Measurements from ENCODE around the gene DMBT1. TPM values are rescaled to one million over a fixed set of nuclear protein-coding genes. Genes with fewer than 3 reads are reported as not detected.

The DMBT1 gene
- total RNA-seq, 1 donor from 2014 or later: not detected

DNA sequence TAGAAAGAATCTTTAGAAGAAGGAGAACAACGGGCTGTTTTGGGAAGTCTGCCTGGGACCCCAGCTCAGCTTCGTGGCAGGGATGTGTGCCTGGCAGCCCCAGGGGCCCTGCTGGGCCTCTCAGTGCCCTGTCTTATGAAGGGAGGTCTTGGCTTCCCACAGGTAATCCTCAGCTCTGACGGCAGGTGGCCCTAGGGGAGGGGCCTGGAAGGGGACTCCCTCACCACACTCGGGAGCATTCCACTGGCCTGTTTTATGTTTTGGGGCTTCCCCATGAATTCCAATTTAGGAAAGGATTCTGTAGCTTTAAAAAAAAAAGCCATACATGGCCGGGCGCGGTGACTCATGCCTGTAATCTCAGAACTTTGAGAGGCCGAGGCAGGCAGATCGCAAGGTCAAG is 3.0 kb upstream of the DMBT1 start:
- no peaks in the 10 kb centered on the region for H3K4me1 ChIP-seq (ENCODE audit: control insufficient read depth in 3 of 3, insufficient read depth in 3 of 3, low read length in 3 of 3)
- no peaks in the 10 kb centered on the region for H3K36me3 ChIP-seq (ENCODE audit: control insufficient read depth in 3 of 3, insufficient read depth in 3 of 3, low read length in 3 of 3)
- H3K27me3 ChIP-seq (ENCODE audit: control insufficient read depth in 3 of 3, insufficient read depth in 3 of 3, low read length in 3 of 3): peaks cover 7 to 28% (median 21%) of the 10 kb centered on the region in 3 donors
- no peaks in the 10 kb centered on the region for H3K9me3 ChIP-seq (ENCODE audit: control insufficient read depth in 3 of 3, low read length in 3 of 3)
- no peak overlapping the region for H3K9ac ChIP-seq (ENCODE audit: low read depth in 1 of 3, low read length in 3 of 3)
- no peak overlapping the region for H3K27ac ChIP-seq (ENCODE audit: low read depth, low read length)
- H3K4me3 ChIP-seq (ENCODE audit: low read length in 3 of 3): no peak overlapping the region

- Histone ChIP-seq H3K36me3 (ENCODE audit: control insufficient read depth in 3 of 3, insufficient read depth in 3 of 3, low read length in 3 of 3) (no peaks in the 10 kb centered on the region), H3K27me3 (ENCODE audit: control insufficient read depth in 3 of 3, insufficient read depth in 3 of 3, low read length in 3 of 3) (peaks cover 14 to 29% (median 21%) of the 10 kb centered on the region in 3 donors), H3K27ac (ENCODE audit: low read depth, low read length) (no peak overlapping the region), H3K9me3 (ENCODE audit: control insufficient read depth in 3 of 3, low read length in 3 of 3) (no peaks in the 10 kb centered on the region), H3K4me3 (ENCODE audit: low read length in 3 of 3) (no peak overlapping the region), H3K9ac (ENCODE audit: low read depth in 1 of 3, low read length in 3 of 3) (no peak overlapping the region), H3K4me1 (ENCODE audit: control insufficient read depth in 3 of 3, insufficient read depth in 3 of 3, low read length in 3 of 3) (no peaks in the 10 kb centered on the region)
These were observed 2.1 kb upstream of the DMBT1 start for GRCh38 chr10:122558452-122558851.

DNA sequence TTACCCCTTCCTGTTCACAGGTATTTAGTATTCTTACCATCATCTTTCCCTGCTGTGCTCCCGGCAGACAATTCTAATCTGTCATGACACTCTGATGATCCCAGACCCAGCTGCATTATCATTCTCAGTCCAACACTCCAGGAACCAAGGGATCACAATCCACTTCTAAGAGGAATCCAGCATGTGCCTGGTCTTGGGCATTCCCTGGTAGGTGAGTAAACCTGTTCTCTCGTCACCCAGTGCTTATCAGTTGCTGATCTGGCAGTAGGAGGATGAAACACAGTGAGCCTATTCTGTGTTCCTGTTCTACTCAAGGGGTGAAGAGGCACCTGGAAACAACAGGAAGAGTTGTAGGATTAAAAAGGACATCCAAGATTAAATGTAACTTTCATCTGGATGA is 1.3 kb upstream of the DMBT1 start:
- H3K27me3 ChIP-seq (ENCODE audit: control insufficient read depth in 3 of 3, insufficient read depth in 3 of 3, low read length in 3 of 3): peaks cover 18 to 34% (median 26%) of the 10 kb centered on the region in 3 donors

DNA sequence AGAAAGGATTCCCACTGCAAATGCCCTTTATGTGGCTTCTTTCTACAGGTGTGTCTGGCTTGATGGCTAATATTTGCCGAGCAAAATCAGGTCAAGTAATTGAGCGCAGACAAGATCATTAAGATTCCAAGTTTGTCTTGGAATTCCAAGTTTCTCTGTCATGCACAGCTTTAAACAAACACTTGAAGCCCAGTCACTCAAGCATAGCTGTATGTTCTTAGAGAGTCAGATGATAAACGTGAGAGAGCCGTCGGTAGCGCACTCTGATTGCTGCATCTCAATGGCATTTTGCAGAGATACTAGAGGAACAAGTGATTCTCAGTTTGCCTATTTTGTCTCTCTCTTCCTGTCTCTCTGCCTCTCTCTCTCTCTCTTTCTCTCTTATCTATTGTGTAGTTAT is 658 bp downstream of the DMBT1 start:
- Histone ChIP-seq H3K9ac (ENCODE audit: low read depth in 1 of 3, low read length in 3 of 3) (no peak overlapping the region), H3K4me1 (ENCODE audit: control insufficient read depth in 3 of 3, insufficient read depth in 3 of 3, low read length in 3 of 3) (peaks cover 3 to 6% (median 6%) of the 10 kb centered on the region in 3 donors), H3K4me3 (ENCODE audit: low read length in 3 of 3) (no peak overlapping the region), H3K36me3 (ENCODE audit: control insufficient read depth in 3 of 3, insufficient read depth in 3 of 3, low read length in 3 of 3) (no peaks in the 10 kb centered on the region), H3K27me3 (ENCODE audit: control insufficient read depth in 3 of 3, insufficient read depth in 3 of 3, low read length in 3 of 3) (peaks cover 18 to 33% (median 29%) of the 10 kb centered on the region in 3 donors), H3K27ac (ENCODE audit: low read depth, low read length) (no peak overlapping the region), H3K9me3 (ENCODE audit: control insufficient read depth in 3 of 3, low read length in 3 of 3) (no peaks in the 10 kb centered on the region)

More for the DNA sequence above, 1.3 kb upstream of the DMBT1 start:
- Histone ChIP-seq H3K4me3 (ENCODE audit: low read length in 3 of 3) (no peak overlapping the region), H3K27ac (ENCODE audit: low read depth, low read length) (no peak overlapping the region), H3K36me3 (ENCODE audit: control insufficient read depth in 3 of 3, insufficient read depth in 3 of 3, low read length in 3 of 3) (no peaks in the 10 kb centered on the region), H3K9ac (ENCODE audit: low read depth in 1 of 3, low read length in 3 of 3) (no peak overlapping the region), H3K4me1 (ENCODE audit: control insufficient read depth in 3 of 3, insufficient read depth in 3 of 3, low read length in 3 of 3) (no peaks in the 10 kb centered on the region), H3K9me3 (ENCODE audit: control insufficient read depth in 3 of 3, low read length in 3 of 3) (no peaks in the 10 kb centered on the region)

GRCh38 chr10:122561792-122562191 is 1.2 kb downstream of the DMBT1 start:
- Histone ChIP-seq H3K27ac (ENCODE audit: low read depth, low read length) (no peak overlapping the region), H3K27me3 (ENCODE audit: control insufficient read depth in 3 of 3, insufficient read depth in 3 of 3, low read length in 3 of 3) (peaks cover 13 to 28% (median 25%) of the 10 kb centered on the region in 3 donors), H3K9ac (ENCODE audit: low read depth in 1 of 3, low read length in 3 of 3) (no peak overlapping the region), H3K36me3 (ENCODE audit: control insufficient read depth in 3 of 3, insufficient read depth in 3 of 3, low read length in 3 of 3) (no peaks in the 10 kb centered on the region), H3K4me1 (ENCODE audit: control insufficient read depth in 3 of 3, insufficient read depth in 3 of 3, low read length in 3 of 3) (peaks cover 3 to 6% (median 6%) of the 10 kb centered on the region in 3 donors), H3K4me3 (ENCODE audit: low read length in 3 of 3) (no peak overlapping the region), H3K9me3 (ENCODE audit: control insufficient read depth in 3 of 3, low read length in 3 of 3) (no peaks in the 10 kb centered on the region)

DNA sequence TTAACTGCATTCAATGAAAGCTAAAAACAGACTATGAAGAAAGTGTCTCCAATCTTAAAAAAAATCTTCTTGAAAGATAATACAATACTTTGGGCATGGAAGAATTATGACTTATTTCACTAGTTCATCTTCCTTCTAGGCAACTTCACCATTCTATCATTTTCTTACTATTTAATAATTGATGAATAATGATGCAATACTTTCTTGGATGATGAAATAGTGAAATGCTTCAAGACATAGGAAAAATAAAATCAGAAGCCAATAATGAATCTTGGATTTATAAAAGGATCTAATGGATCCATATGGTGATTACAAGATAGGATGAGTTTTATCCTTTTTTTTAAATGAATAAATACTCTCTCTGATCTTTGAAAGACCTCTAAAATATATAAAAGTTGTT is 4.4 kb downstream of the DMBT1 start:
- H3K9ac ChIP-seq (ENCODE audit: low read depth in 1 of 3, low read length in 3 of 3): no peak overlapping the region
- no peak overlapping the region for H3K27ac ChIP-seq (ENCODE audit: low read depth, low read length)
- peaks cover 3 to 6% (median 6%) of the 10 kb centered on the region in 3 donors for H3K4me1 ChIP-seq (ENCODE audit: control insufficient read depth in 3 of 3, insufficient read depth in 3 of 3, low read length in 3 of 3)
- H3K9me3 ChIP-seq (ENCODE audit: control insufficient read depth in 3 of 3, low read length in 3 of 3): no peaks in the 10 kb centered on the region
- no peaks in the 10 kb centered on the region for H3K36me3 ChIP-seq (ENCODE audit: control insufficient read depth in 3 of 3, insufficient read depth in 3 of 3, low read length in 3 of 3)
- peaks cover 8 to 13% (median 12%) of the 10 kb centered on the region in 3 donors for H3K27me3 ChIP-seq (ENCODE audit: control insufficient read depth in 3 of 3, insufficient read depth in 3 of 3, low read length in 3 of 3)
- H3K4me3 ChIP-seq (ENCODE audit: low read length in 3 of 3): no peak overlapping the region

- Histone ChIP-seq H3K36me3 (ENCODE audit: control insufficient read depth in 3 of 3, insufficient read depth in 3 of 3, low read length in 3 of 3) (no peaks in the 10 kb centered on the region), H3K4me1 (ENCODE audit: control insufficient read depth in 3 of 3, insufficient read depth in 3 of 3, low read length in 3 of 3) (peaks cover 3 to 6% (median 6%) of the 10 kb centered on the region in 3 donors), H3K4me3 (ENCODE audit: low read length in 3 of 3) (peak overlapping the region; percentile 49 to 72 (median 61)), H3K9ac (ENCODE audit: low read depth in 1 of 3, low read length in 3 of 3) (peak overlapping the region; percentile 40 to 72 (median 41)), H3K27me3 (ENCODE audit: control insufficient read depth in 3 of 3, insufficient read depth in 3 of 3, low read length in 3 of 3) (peaks cover 8 to 14% (median 13%) of the 10 kb centered on the region in 3 donors), H3K27ac (ENCODE audit: low read depth, low read length) (no peak overlapping the region), H3K9me3 (ENCODE audit: control insufficient read depth in 3 of 3, low read length in 3 of 3) (no peaks in the 10 kb centered on the region)
These were observed 5.2 kb downstream of the DMBT1 start for GRCh38 chr10:122565766-122566206.

DNA sequence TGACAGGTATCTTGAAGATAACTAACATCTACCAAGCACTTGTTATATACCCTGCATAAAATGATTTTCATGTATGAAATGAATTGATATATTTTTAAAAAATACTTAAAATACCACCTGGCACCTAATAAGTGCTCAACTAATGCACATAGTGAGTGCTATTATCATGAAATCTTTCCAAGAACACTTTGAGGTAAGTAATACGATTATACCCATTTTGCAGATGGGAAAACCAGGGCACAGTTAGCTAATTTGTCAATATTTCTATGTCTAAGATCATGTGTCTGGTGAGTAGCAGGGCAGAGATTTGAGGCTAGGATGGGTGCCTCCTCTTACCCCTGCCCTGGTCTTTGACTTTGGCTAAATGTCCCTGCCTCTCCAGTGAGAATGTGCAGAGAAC is 6.1 kb downstream of the DMBT1 start:
- H3K4me1 ChIP-seq (ENCODE audit: control insufficient read depth in 3 of 3, insufficient read depth in 3 of 3, low read length in 3 of 3): peaks cover 3 to 6% (median 6%) of the 10 kb centered on the region in 3 donors
- H3K9me3 ChIP-seq (ENCODE audit: control insufficient read depth in 3 of 3, low read length in 3 of 3): no peaks in the 10 kb centered on the region
- H3K9ac ChIP-seq (ENCODE audit: low read depth in 1 of 3, low read length in 3 of 3): no peak overlapping the region
- H3K4me3 ChIP-seq (ENCODE audit: low read length in 3 of 3): no peak overlapping the region
- H3K36me3 ChIP-seq (ENCODE audit: control insufficient read depth in 3 of 3, insufficient read depth in 3 of 3, low read length in 3 of 3): no peaks in the 10 kb centered on the region
- no peak overlapping the region for H3K27ac ChIP-seq (ENCODE audit: low read depth, low read length)
- peaks cover 8 to 14% (median 13%) of the 10 kb centered on the region in 3 donors for H3K27me3 ChIP-seq (ENCODE audit: control insufficient read depth in 3 of 3, insufficient read depth in 3 of 3, low read length in 3 of 3)

DNA sequence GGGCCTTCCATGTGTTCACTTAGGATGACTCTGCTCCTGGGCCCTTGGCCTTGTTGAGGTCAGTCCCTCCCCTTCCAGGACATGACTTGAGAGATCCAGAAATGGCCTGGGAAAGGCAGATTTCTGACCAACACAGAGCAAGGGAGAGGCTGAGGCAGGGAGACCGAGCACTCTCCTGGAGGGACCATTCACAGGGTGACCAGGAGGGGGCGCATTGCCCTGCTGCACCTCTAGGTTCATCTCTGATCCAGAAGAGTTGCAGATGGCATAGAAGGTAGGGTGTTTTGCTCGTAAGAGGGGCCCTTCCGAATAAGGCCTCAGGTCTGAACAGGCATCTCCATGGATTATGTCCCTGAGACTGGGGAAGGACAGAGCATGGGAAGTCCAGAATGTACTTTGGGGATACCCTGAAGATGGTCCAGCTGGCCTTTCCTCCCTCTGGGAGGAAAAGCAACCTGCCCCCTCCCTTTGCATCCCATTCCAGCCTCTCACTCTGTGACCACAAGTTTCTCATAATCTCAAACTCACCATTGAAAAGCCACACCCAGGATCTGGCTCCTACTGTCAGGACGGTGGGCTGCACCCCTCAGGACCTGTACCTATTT is 6.6 kb downstream of the DMBT1 start:
- no peak overlapping the region for H3K9ac ChIP-seq (ENCODE audit: low read depth in 1 of 3, low read length in 3 of 3)
- H3K27ac ChIP-seq (ENCODE audit: low read depth, low read length): no peak overlapping the region
- peaks cover 3 to 6% (median 6%) of the 10 kb centered on the region in 3 donors for H3K4me1 ChIP-seq (ENCODE audit: control insufficient read depth in 3 of 3, insufficient read depth in 3 of 3, low read length in 3 of 3)
- peaks cover 11 to 17% (median 13%) of the 10 kb centered on the region in 3 donors for H3K27me3 ChIP-seq (ENCODE audit: control insufficient read depth in 3 of 3, insufficient read depth in 3 of 3, low read length in 3 of 3)
- H3K36me3 ChIP-seq (ENCODE audit: control insufficient read depth in 3 of 3, insufficient read depth in 3 of 3, low read length in 3 of 3): no peaks in the 10 kb centered on the region
- H3K9me3 ChIP-seq (ENCODE audit: control insufficient read depth in 3 of 3, low read length in 3 of 3): no peaks in the 10 kb centered on the region
- no peak overlapping the region for H3K4me3 ChIP-seq (ENCODE audit: low read length in 3 of 3)

GRCh38 chr10:122568551-122568950 is 8.0 kb downstream of the DMBT1 start:
- H3K27me3 ChIP-seq (ENCODE audit: control insufficient read depth in 3 of 3, insufficient read depth in 3 of 3, low read length in 3 of 3): peaks cover 7 to 13% (median 10%) of the 10 kb centered on the region in 3 donors
- no peaks in the 10 kb centered on the region for H3K9me3 ChIP-seq (ENCODE audit: control insufficient read depth in 3 of 3, low read length in 3 of 3)
- no peak overlapping the region for H3K27ac ChIP-seq (ENCODE audit: low read depth, low read length)
- no peaks in the 10 kb centered on the region for H3K36me3 ChIP-seq (ENCODE audit: control insufficient read depth in 3 of 3, insufficient read depth in 3 of 3, low read length in 3 of 3)
- peaks cover 3 to 6% (median 6%) of the 10 kb centered on the region in 3 donors for H3K4me1 ChIP-seq (ENCODE audit: control insufficient read depth in 3 of 3, insufficient read depth in 3 of 3, low read length in 3 of 3)
- no peak overlapping the region for H3K4me3 ChIP-seq (ENCODE audit: low read length in 3 of 3)
- H3K9ac ChIP-seq (ENCODE audit: low read depth in 1 of 3, low read length in 3 of 3): no peak overlapping the region
